ENCODE measurements around the gene LYVE1. TPM values are rescaled to one million over a fixed set of nuclear protein-coding genes. Genes with fewer than 3 reads are reported as not detected.

LYVE1 gene
- total RNA-seq, 1 donor from 2014 or later = not detected

DNA sequence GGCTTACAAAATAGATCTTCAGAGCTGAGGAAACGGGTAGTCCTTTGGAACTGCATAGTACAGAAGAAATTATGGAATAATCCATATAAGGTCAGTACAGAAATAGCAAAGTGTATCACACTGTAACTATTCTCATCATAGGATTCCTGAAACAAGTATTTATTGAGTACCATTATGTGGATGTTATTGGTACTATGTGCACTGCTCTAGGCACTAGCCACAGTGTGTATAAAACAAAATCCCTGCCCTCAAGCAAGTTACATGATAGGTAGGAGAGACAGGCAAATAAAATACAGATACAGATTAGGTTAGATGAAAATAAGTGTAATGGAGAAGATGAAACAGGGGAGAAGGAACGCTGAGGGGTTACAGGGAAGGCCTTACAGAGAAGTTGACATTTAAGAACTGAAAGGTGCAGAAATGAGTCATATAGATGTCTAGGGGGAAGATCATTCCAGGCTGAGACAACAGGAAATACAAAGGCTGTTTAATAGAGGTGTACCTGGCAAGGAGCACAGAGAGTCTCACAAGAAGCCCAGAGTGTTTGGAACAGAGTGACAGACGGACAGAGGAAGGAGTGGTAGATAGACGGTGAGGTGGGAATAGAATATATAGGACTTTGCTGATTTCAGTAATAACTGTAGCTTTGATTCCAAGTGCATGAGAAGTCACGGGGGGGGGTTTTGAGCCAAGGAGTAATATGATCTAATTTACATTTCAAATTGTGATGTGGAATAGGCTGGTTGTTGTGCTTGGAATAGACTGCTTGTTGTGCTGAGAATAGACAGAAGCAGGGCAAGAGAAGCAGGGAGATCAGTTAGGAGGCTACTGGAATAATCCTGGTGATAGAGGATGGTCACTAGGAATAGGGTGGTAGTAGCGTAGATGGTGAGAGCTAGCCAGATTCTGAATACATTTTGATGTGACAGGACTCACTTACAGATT, 41.2 kb downstream of the LYVE1 start:
- peak overlapping the region; percentile 77 for H3K27ac Mint-ChIP-seq
- DNase-seq (no peak), ATAC-seq (ENCODE audit: low read depth) (peak; percentile 95)
- no peak for TF ChIP-seq CTCF (IDR thresholded peaks at IDR 0.05)
- H3K27me3 Mint-ChIP-seq = no peaks in the 10 kb centered on the region
- CTCF ChIA-PET = interaction anchor here (1.5 kb wide), 1 partner anchor 113 kb away, joined by 6 read pairs; no protein-coding TSS in a partner anchor
- peaks cover 21% of the 10 kb centered on the region for H3K4me1 Mint-ChIP-seq
- intact Hi-C loops (cut with micrococcal nuclease) = loop anchor here (1.0 to 5.0 kb wide), 2 partner anchors 14 to 35 kb away; partner anchors contain the start of gene RNF141
- H3K36me3 Mint-ChIP-seq (ENCODE audit: low read depth) = peaks cover 80% of the 10 kb centered on the region
- POLR2A ChIA-PET = interaction anchor here (0.6 to 2.0 kb wide), 3 partner anchors 13 to 100 kb away, joined by 3 to 10 read pairs (median 5); partner anchors contain the start of gene RNF141
- H3K4me3 Mint-ChIP-seq = peak overlapping the region; percentile 21
- H3K9me3 Mint-ChIP-seq = no peaks in the 10 kb centered on the region

- ChIA-PET POLR2A (no interaction called here), CTCF (no interaction called here)
- no peak for ATAC-seq (ENCODE audit: low read depth)
- H3K4me1 Mint-ChIP-seq = peaks cover 23% of the 10 kb centered on the region
- H3K27ac Mint-ChIP-seq = no peak overlapping the region
- H3K9me3 Mint-ChIP-seq = no peaks in the 10 kb centered on the region
- intact Hi-C loops (cut with micrococcal nuclease) = no loop called here
- peaks cover 79% of the 10 kb centered on the region for H3K36me3 Mint-ChIP-seq (ENCODE audit: low read depth)
- no peak for TF ChIP-seq CTCF (IDR thresholded peaks at IDR 0.05)
- no peaks in the 10 kb centered on the region for H3K27me3 Mint-ChIP-seq
- no peak overlapping the region for H3K4me3 Mint-ChIP-seq
- DNase-seq = no peak
These were observed 44.0 kb downstream of the LYVE1 start for GRCh38 chr11:10524471-10524870.

GRCh38 chr11:10522921-10523320, 45.5 kb downstream of the LYVE1 start:
- no peak for ATAC-seq (ENCODE audit: low read depth)
- TF ChIP-seq CTCF (IDR thresholded peaks at IDR 0.05) = no peak
- Mint-ChIP-seq H3K36me3 (ENCODE audit: low read depth) (peaks cover 78% of the 10 kb centered on the region), H3K4me1 (peaks cover 23% of the 10 kb centered on the region), H3K9me3 (no peaks in the 10 kb centered on the region), H3K4me3 (no peak overlapping the region), H3K27me3 (no peaks in the 10 kb centered on the region), H3K27ac (no peak overlapping the region)
- intact Hi-C loops (cut with micrococcal nuclease) = no loop called here
- ChIA-PET CTCF (interaction anchor here (0.8 kb wide), 2 partner anchors 109 to 212 kb away, joined by 3 read pairs; no protein-coding TSS in a partner anchor), POLR2A (interaction anchor here (1.2 kb wide), 1 partner anchor 18 kb away, joined by 6 read pairs; the partner anchor contains the start of gene RNF141)
- DNase-seq = no peak

GRCh38 chr11:10522276-10522675, 46.2 kb downstream of the LYVE1 start:
- H3K36me3 Mint-ChIP-seq (ENCODE audit: low read depth) = peaks cover 80% of the 10 kb centered on the region
- no peak for ATAC-seq (ENCODE audit: low read depth)
- H3K4me1 Mint-ChIP-seq = peaks cover 21% of the 10 kb centered on the region
- intact Hi-C loops (cut with micrococcal nuclease) = no loop called here
- ChIA-PET POLR2A (no interaction called here), CTCF (no interaction called here)
- no peak for TF ChIP-seq CTCF (IDR thresholded peaks at IDR 0.05)
- no peak overlapping the region for H3K4me3 Mint-ChIP-seq
- no peak for DNase-seq
- H3K27ac Mint-ChIP-seq = peak overlapping the region; percentile 19
- H3K9me3 Mint-ChIP-seq = no peaks in the 10 kb centered on the region
- H3K27me3 Mint-ChIP-seq = no peaks in the 10 kb centered on the region

GRCh38 chr11:10520562-10520961, 47.9 kb downstream of the LYVE1 start:
- H3K4me1 Mint-ChIP-seq = peaks cover 10% of the 10 kb centered on the region
- DNase-seq = no peak
- ChIA-PET POLR2A (interaction anchor here (0.9 kb wide), 1 partner anchor 21 kb away, joined by 3 read pairs; the partner anchor contains the start of gene RNF141), CTCF (interaction anchor here (1.1 to 1.7 kb wide), 2 partner anchors 58 to 107 kb away, joined by 3 to 11 read pairs; no protein-coding TSS in a partner anchor)
- H3K9me3 Mint-ChIP-seq = no peaks in the 10 kb centered on the region
- no peak for TF ChIP-seq CTCF (IDR thresholded peaks at IDR 0.05)
- no peak overlapping the region for H3K27ac Mint-ChIP-seq
- H3K36me3 Mint-ChIP-seq (ENCODE audit: low read depth) = peaks cover 86% of the 10 kb centered on the region
- ATAC-seq (ENCODE audit: low read depth) = no peak
- no peak overlapping the region for H3K4me3 Mint-ChIP-seq
- H3K27me3 Mint-ChIP-seq = no peaks in the 10 kb centered on the region
- intact Hi-C loops (cut with micrococcal nuclease) = no loop called here
